H1 (cell line): ENCODE data around the gene TPSG1. TPM values are rescaled to one million over a fixed set of nuclear protein-coding genes. Genes with fewer than 3 reads are reported as not detected.

Experiments used
- CHD1 ChIP-seq: IDR thresholded peaks from 2 replicates; pipeline ENCODE4 v1.6.1; 2012; ENCODE audit warnings: low read depth, low read length, improper control_type of control experiment
- polyA plus RNA-seq, 7 experiments: library from polyadenylated mRNA; depleted of rRNA in 3 of 7; stranded (reverse) in 5 of 7; unstranded in 2 of 7; fragments of >200 nt in 5 of 7; fragments of 200-250 nt in 2 of 7; gene quantifications; 1 replicate in 5 of 7; 2 replicates in 1 of 7; 4 replicates in 1 of 7; pipeline versions ENCODE4 v1.2.1 to v1.2.3, GENCODE V29; 2011 to 2013; ENCODE audit warnings: missing spikeins in 2 of 7, mixed read lengths in 2 of 7
- total RNA-seq: library from RNA; stranded (reverse); fragmentation: NEBNext Ultra II Directional; extraction: Animal tissue kit (Norgen Biotek cat#: 25700); gene quantifications from 2 replicates; pipeline ENCODE4 v1.2.1, GENCODE V29; 2021

TPSG1 gene
- total and polyA plus RNA-seq, 2 of the 8 experiments (the other 6 are each of a cell fraction or from before 2014, with no cell fraction given): not detected

- no peak for TF ChIP-seq CHD1
- TF ChIP-seq, all 59 proteins: peak for 0
Observed at GRCh38 chr16:1220841-1221627, 4.0 kb downstream of the TPSG1 start (continued).
